Sigmoid colon (tissue), 7 donors: ENCODE measurements around the gene CASR. TPM values are rescaled to one million over a fixed set of nuclear protein-coding genes. Genes with fewer than 3 reads are reported as not detected.
"Not testable (repeated sequence)": the region's sequence is repeated elsewhere in the genome, so short reads cannot be mapped to it uniquely, and the experiment has no call there.

ENCODE experiments used
- DNase-seq: peaks from one replicate; pipeline ENCODE4 v3.0.0-alpha.2; 2019
- H3K27ac ChIP-seq, 4 donors: fragments of 200-600 bp; sonication (generic); one replicate each; pipeline ENCODE4 v1.5.1; 2016 to 2019; ENCODE audit warnings: mild to moderate bottlenecking in 1 of 4
- H3K27me3 ChIP-seq, 3 donors: fragments of 200-600 bp; sonication (generic); one replicate each; pipeline ENCODE4 v1.5.1; 2019; ENCODE audit warnings: mild to moderate bottlenecking in 1 of 3
- H3K36me3 ChIP-seq, 4 donors: fragments of 200-600 bp; sonication (generic); one replicate each; pipeline ENCODE4 v1.5.1; 2016 to 2019
- H3K4me1 ChIP-seq, 4 donors: fragments of 200-600 bp; sonication (generic); one replicate each; pipeline ENCODE4 v1.5.1; 2017 to 2019
- H3K4me3 ChIP-seq, 4 donors: fragments of 200-600 bp; sonication (generic); one replicate each; pipeline ENCODE4 v1.5.1; 2017 to 2019; ENCODE audit warnings: mild to moderate bottlenecking in 2 of 4, moderate library complexity in 1 of 4
- H3K9me3 ChIP-seq, 4 donors: fragments of 200-600 bp in 3 of 4; sonication (generic) in 3 of 4; one replicate each; pipeline versions ENCODE4 v1.5.1 to v1.6.1; 2013 to 2019
- CTCF ChIP-seq, 4 experiments: fragments of 450-650 bp in 3 of 4; fragments of 200-600 bp in 1 of 4; IDR thresholded peaks; one replicate each; pipeline ENCODE4 v1.5.1; 2016 to 2019; ENCODE audit warnings: antibody characterized with exemption in 4 of 4, mild to moderate bottlenecking in 3 of 4, moderate library complexity in 2 of 4
- EP300 ChIP-seq, 4 donors: sonication (generic); formaldehyde crosslinking; IDR thresholded peaks; one replicate each; pipeline ENCODE4 v1.6.1; 2017; ENCODE audit warnings: antibody characterized with exemption in 4 of 4
- POLR2A ChIP-seq, 2 donors: fragments of 450-650 bp; IDR thresholded peaks; one replicate each; pipeline ENCODE4 v1.6.1; 2016; ENCODE audit warnings: antibody characterized with exemption in 2 of 2, mild to moderate bottlenecking in 2 of 2, moderate library complexity in 2 of 2
- POLR2AphosphoS5 ChIP-seq, 4 donors: sonication (generic); formaldehyde crosslinking; IDR thresholded peaks; one replicate each; pipeline ENCODE4 v1.6.1; 2017; ENCODE audit warnings: antibody characterized with exemption in 4 of 4
- WGBS, 2 donors: extraction: QIAGEN DNeasy Blood & Tissue Kit; methylation state at CpG; one replicate each; pipeline ENCODE4 v1.1.7; 2013; 5-methylcytosine and 5-hydroxymethylcytosine counted together
- intact Hi-C: fragments of 100-400 bp; cut with DNase I; formaldehyde crosslinking; loops from one replicate; pipeline ENCODE4 v1.15.1; 2023
- polyA plus RNA-seq, 3 donors: library from polyadenylated mRNA; stranded (reverse); fragments of 200-250 nt; gene quantifications; one replicate each; pipeline ENCODE4 v1.2.3, GENCODE V29; 2013
- total RNA-seq, 4 donors: library from RNA; depleted of rRNA; stranded (reverse); fragments of >200 nt; gene quantifications; one replicate each; pipeline ENCODE4 v1.1.0, GENCODE V29; 2016
- donor health status: healthy with polysubstance abuse.
- donor health status: Bipolar disorder and iron deficiency.
- donor health status: healthy.

CASR gene
- total RNA-seq (under 1 TPM in 3 of 4 donors, not detected in 1; under 0.01 to 0.14 (median under 0.01) TPM), polyA plus RNA-seq (under 1 TPM in 2 of 3 donors, not detected in 1; under 0.01 to 0.06 TPM)

- H3K27ac ChIP-seq, result no peak within 1 kb of the TSS
- H3K4me1 ChIP-seq, result peaks cover 0 to 8% (median 4%) of the 10 kb centered on the region in 4 donors
- H3K36me3 ChIP-seq, result no peaks in the 10 kb centered on the region
- 5 to 10% methylated on average over 14 of the region's 14 CpGs for WGBS, 2 donors
- DNase-seq, result no peak
- no peak for TF ChIP-seq POLR2A (IDR thresholded peaks at IDR 0.05)
- no peak for TF ChIP-seq POLR2AphosphoS5 (IDR thresholded peaks at IDR 0.05)
- TF ChIP-seq EP300 (IDR thresholded peaks at IDR 0.05), result no peak
- no peak for TF ChIP-seq CTCF (IDR thresholded peaks at IDR 0.05)
- H3K27me3 ChIP-seq, result peaks cover 9 to 29% (median 14%) of the 10 kb centered on the region in 3 donors
- peak within 1 kb of the TSS in 2 of 4 donors; percentile 10 to 24 for H3K4me3 ChIP-seq
- H3K9me3 ChIP-seq, result no peaks in the 10 kb centered on the region
- intact Hi-C loops, result no loop called here
These were observed at the start of gene CASR for GRCh38 chr3:122183521-122183892. Gene CASR, plus strand, starts transcription at chr3:122183668. Its CDS starts 70,522 bp downstream, at chr3:122254190.

DNA sequence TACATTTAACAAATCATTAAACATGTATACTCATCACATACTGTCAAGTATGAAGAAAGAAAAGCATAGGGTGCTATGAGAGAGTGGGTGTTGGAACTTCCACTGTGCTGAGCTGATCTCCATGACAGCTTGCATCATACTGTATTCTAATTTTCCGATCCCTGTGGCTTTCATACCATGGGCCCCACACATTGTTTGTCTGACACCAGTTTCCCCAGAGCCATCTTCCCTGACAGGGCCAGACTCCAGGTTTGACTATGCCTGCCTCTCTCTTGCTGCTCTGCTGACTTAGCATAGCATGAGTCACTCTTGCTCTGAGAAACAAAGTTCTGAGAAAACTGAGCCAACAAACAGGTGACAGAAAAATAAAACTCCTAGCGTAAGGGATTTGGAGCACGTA is 37.0 kb upstream of the CASR start:
- Histone ChIP-seq H3K27ac (no peak overlapping the region), H3K27me3 (no peaks in the 10 kb centered on the region), H3K36me3 (no peaks in the 10 kb centered on the region), H3K9me3 (no peaks in the 10 kb centered on the region), H3K4me1 (no peaks in the 10 kb centered on the region), H3K4me3 (no peak overlapping the region)
- no peak for DNase-seq
- intact Hi-C loops, result no loop called here
- 84 to 97% methylated on average over 3 of the region's 3 CpGs for WGBS, 2 donors
- no peak for TF ChIP-seq POLR2A (IDR thresholded peaks at IDR 0.05)
- TF ChIP-seq POLR2AphosphoS5 (IDR thresholded peaks at IDR 0.05), result no peak
- no peak for TF ChIP-seq CTCF (IDR thresholded peaks at IDR 0.05)
- TF ChIP-seq EP300 (IDR thresholded peaks at IDR 0.05), result no peak

DNA sequence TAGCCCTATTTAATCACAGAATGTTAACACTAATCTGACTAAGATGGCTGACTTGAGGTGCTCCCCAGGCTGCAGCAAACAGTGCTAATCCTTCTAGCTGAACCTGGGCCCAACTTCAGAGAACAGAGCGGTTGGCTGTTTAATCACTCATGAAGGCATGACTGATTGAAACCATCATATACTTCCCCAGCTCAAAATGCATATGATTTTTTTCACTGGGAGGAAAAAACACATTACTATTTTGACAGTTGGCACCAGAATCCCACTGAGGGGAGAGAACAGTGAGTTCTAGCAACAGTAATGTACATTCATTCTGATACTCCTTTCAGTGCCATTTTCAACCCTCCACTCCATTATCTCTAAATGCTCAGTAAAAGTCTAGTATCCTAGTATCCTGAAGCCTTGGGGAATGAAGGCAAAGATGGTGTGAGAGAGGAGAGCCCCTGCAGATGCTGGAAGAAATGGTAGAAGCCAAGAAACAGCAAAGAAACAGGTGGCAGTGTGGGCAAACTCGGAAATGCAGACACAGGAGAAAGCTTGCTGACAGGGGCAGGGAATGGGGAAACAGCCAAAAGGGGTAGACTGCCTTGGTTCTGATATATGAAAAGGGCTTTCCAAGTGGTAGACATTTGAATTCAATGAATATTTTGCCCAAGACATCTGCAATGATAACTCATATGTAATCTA is 34.4 kb upstream of the CASR start:
- intact Hi-C loops, result no loop called here
- no peak for DNase-seq
- WGBS, 2 donors, result 76 to 85% methylated on average over 2 of the region's 2 CpGs
- Histone ChIP-seq H3K27me3 (no peaks in the 10 kb centered on the region), H3K27ac (no peak overlapping the region), H3K4me3 (no peak overlapping the region), H3K4me1 (no peaks in the 10 kb centered on the region), H3K36me3 (no peaks in the 10 kb centered on the region), H3K9me3 (peaks cover 0 to 3% (median 0%) of the 10 kb centered on the region in 4 donors)
- no peak for TF ChIP-seq EP300 (IDR thresholded peaks at IDR 0.05)
- no peak for TF ChIP-seq CTCF (IDR thresholded peaks at IDR 0.05)
- TF ChIP-seq POLR2AphosphoS5 (IDR thresholded peaks at IDR 0.05), result no peak
- no peak for TF ChIP-seq POLR2A (IDR thresholded peaks at IDR 0.05)

- H3K36me3 ChIP-seq, result no peaks in the 10 kb centered on the region
- WGBS, 2 donors, result 81 to 90% methylated on average over 2 of the region's 2 CpGs
- TF ChIP-seq EP300 (IDR thresholded peaks at IDR 0.05) (no peak), POLR2A (IDR thresholded peaks at IDR 0.05) (no peak), POLR2AphosphoS5 (IDR thresholded peaks at IDR 0.05) (no peak), CTCF (IDR thresholded peaks at IDR 0.05) (no peak)
- H3K27ac ChIP-seq, result no peak overlapping the region
- H3K4me3 ChIP-seq, result no peak overlapping the region
- peaks cover 0 to 3% (median 2%) of the 10 kb centered on the region in 4 donors for H3K9me3 ChIP-seq
- no peaks in the 10 kb centered on the region for H3K27me3 ChIP-seq
- H3K4me1 ChIP-seq, result no peaks in the 10 kb centered on the region
- DNase-seq, result no peak
- intact Hi-C loops, result no loop called here
These were observed 32.0 kb upstream of the CASR start for GRCh38 chr3:122151480-122151879.

GRCh38 chr3:122164983-122165382 is 18.5 kb upstream of the CASR start:
- DNase-seq, intact Hi-C loops, H3K27me3 ChIP-seq, H3K27ac ChIP-seq, H3K4me3 ChIP-seq, H3K36me3 ChIP-seq, H3K4me1 ChIP-seq, H3K9me3 ChIP-seq: not testable (repeated sequence)
- 93 to 94% methylated on average over 23 of the region's 31 CpGs for WGBS, 2 donors
